ENCODE measurements around the gene NLRC5.
"Not testable (repeated sequence)": the region's sequence is repeated elsewhere in the genome, so short reads cannot be mapped to it uniquely, and the experiment has no call there.

The NLRC5 gene

GRCh38 chr16:56984639-56985038, 4.7 kb upstream of the NLRC5 start:
- no peak for DNase-seq (ENCODE audit: low read depth)

GRCh38 chr16:56985288-56985961, 3.9 kb upstream of the NLRC5 start:
- DNase-seq (ENCODE audit: low read depth) = peak; percentile 59

- no peak for DNase-seq (ENCODE audit: low read depth)
Measured at GRCh38 chr16:56985962-56986360, 3.4 kb upstream of the NLRC5 start.

DNA sequence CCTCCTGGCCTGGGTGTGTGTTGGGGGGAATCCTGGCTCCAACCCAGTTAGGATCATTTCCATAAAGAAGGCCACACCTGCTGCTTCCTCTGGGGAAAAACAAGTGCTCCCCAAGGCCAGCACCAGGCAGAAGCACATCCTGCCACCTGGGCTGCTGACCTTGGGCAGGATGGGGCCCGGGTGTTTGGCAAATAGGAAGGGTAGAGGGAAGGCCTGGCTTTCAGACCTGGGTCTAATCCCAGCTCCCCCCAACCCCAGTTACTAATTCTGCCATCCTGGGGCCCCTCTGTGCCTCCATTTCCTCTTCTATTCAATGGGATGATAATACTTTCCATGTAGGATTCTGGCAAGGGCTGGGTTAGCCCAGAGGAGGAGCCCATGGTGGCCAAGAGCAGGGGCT, 3.0 kb upstream of the NLRC5 start:
- no peak for DNase-seq (ENCODE audit: low read depth)

- DNase-seq (ENCODE audit: low read depth) = not testable (repeated sequence)
Measured at GRCh38 chr16:56986908-56987307, 2.4 kb upstream of the NLRC5 start.

- DNase-seq (ENCODE audit: low read depth) = no peak
Measured at GRCh38 chr16:56987692-56988091, 1.7 kb upstream of the NLRC5 start.

- no peak for DNase-seq (ENCODE audit: low read depth)
Measured at GRCh38 chr16:56988161-56988947, 1.0 kb upstream of the NLRC5 start.

DNA sequence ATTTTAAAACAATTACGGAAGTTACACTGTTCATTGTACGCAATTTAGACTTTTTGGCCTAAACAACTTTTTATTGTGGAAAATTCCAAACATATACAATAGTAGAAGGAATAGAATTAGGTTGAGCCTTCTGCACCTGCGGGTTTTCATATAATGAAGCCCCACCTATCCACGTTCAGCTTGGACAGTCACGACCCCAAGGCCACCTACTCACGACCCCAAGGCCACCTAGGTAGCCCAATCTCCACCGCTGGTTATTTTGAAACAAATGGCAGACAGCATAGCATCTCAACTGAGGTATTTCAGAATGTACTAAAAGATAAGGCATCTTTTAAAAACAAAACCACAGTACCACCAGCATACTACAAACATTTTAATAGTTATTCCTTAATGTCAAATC, 631 bp downstream of the NLRC5 start:
- no peak for DNase-seq (ENCODE audit: low read depth)

- DNase-seq (ENCODE audit: low read depth) = no peak
Measured at GRCh38 chr16:56990407-56991286, 1.3 kb downstream of the NLRC5 start.

DNA sequence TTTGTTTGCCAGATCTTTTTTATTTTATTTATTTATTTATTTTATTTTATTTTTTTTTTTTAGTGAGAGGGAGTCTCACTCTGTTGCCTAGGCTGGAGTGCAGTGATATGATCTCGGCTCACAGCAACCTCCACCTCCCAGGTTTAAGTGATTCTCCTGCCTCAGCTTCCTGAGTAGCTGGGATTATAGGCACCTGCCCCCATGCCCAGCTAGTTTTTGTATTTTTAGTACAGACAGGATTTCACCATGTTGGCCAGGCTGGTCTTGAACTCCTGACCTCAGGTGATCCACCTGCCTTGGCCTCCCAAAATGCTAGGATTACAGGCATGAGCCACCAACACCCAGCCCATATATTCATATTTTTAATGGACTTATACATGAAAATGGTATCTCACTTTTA, 3.1 kb downstream of the NLRC5 start:
- DNase-seq (ENCODE audit: low read depth) = not testable (repeated sequence)

GRCh38 chr16:56993204-56993603, 3.8 kb downstream of the NLRC5 start:
- no peak for DNase-seq (ENCODE audit: low read depth)

- no peak for DNase-seq (ENCODE audit: low read depth)
Measured at GRCh38 chr16:56994311-56994710, 5.0 kb downstream of the NLRC5 start.

- DNase-seq (ENCODE audit: low read depth) = no peak
Measured at GRCh38 chr16:56995136-56995805, 5.9 kb downstream of the NLRC5 start.

GRCh38 chr16:56997264-56997663, 7.9 kb downstream of the NLRC5 start:
- no peak for DNase-seq (ENCODE audit: low read depth)

- no peak for DNase-seq (ENCODE audit: low read depth)
Measured at GRCh38 chr16:56997931-56998330, 8.6 kb downstream of the NLRC5 start.

DNA sequence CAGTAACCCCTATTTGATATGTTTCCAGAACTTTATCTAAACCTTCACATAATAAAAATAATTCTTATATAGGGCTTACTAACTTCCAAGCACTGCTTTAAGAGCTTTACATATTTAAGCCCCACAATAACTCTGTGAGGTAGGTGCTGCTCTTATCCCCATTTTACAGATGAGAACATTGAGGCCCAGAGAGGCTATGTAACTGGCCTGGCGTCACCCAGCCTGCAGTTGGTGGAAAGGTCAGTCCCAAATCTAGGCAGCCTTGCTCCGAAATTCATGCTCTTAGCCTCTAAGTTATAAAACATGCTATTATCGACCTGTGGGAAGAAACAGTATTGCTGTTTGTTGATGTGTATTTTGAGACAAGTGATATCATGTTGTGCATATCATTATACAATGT, 9.0 kb downstream of the NLRC5 start:
- DNase-seq (ENCODE audit: low read depth) = no peak

GRCh38 chr16:56998861-56999260, 9.5 kb downstream of the NLRC5 start:
- no peak for DNase-seq (ENCODE audit: low read depth)

DNA sequence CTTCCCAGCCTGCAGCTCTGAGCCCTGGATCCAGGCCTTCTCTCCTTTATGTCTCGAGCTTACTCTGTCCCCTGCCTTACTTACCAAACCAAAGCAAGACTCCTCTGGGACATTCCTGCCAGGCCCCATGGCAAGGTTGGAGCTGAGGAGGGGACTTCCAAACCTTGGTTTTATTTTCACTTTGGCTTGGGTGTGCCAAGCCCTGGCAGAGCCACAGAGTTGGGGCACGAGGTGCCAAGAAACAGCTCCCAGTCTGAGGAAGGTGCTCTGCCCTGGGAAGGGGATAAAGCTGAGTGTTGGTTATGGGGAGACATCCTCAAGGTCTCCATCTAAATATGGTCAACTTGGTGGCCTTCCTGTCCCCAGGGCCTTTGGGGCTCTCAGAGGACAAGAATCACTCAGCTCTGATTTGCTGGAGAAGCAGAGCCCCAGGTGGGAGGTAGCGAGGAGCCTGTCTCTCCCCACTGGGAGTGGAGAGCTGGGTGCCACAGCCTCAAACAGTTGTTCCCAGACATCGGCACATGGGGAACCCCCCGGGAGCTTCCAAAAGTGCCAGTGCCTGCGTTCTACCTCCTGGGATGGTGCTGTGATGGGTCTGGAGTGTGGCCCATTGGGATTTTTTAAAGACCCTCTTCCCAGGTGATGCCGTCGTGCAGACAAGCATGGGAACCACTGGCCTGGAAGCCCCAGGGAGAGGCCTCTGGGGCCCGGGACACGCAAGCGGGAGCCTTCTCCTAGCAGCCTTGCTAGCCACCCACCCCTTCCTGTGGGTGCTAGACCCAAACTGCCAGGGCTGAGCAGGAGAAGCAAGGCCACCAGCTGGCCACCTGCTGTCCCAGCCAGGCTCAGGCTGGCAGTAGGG, 10.3 kb downstream of the NLRC5 start:
- no peak for DNase-seq (ENCODE audit: low read depth)

- peak; percentile 90 for DNase-seq (ENCODE audit: low read depth)
Measured at GRCh38 chr16:57000271-57001025, 11.1 kb downstream of the NLRC5 start.

DNA sequence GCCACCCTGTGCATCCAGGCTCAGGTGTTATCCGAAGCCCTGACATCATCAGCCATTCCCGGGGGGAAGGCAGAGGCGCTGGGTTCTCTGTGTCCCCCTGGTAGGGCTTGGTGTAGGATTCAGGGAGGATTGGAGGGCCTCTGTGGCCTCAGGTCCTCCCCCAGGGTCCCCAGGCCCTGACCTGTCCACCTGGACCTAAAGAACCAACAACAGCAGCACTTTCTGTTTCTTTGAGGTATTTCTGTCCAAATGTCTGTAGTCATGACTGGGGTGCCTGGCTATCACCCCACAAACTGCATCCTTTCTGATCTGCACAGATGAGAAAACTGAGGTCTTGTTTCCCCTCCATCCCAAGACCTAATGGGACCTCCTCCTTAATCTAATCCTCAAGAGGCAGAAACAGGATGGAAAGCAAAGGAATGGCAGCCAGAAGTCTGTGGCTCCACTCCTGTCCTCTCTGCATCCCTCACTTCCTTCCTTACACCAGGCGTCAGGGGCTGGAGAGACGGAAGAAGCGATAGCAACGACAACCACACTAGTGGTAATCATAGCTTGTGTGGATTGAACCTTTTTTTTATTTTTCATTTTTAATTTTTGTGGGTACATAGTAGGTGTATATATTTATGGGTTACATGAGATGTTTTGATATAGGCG, 11.8 kb downstream of the NLRC5 start:
- DNase-seq (ENCODE audit: low read depth) = no peak
